Loucy (cell line): ENCODE measurements around the gene KIF3B.

Experiments used
- H2AFZ ChIP-seq: fragments of 200-600 bp; sonication (generic); 2 replicates; pipeline ENCODE4 v1.6.0; 2016; ENCODE audit warnings: antibody characterized with exemption, mild to moderate bottlenecking, low read length, moderate library complexity
- H3F3A ChIP-seq: fragments of 200-600 bp; 2 replicates; pipeline ENCODE4 v1.6.0; 2016; ENCODE audit warnings: antibody characterized with exemption, low read depth, mild to moderate bottlenecking
- H3K27me3 ChIP-seq: fragments of 200-600 bp; sonication (generic); 2 replicates; pipeline ENCODE4 v1.6.1; 2014; ENCODE audit warnings: low read length, mild to moderate bottlenecking; ENCODE audit not compliant: insufficient read depth, poor library complexity, severe bottlenecking
- H3K36me3 ChIP-seq: fragments of 200-600 bp; sonication (generic); 2 replicates; pipeline ENCODE4 v1.6.1; 2016; ENCODE audit warnings: low read length; ENCODE audit not compliant: insufficient read depth
- H3K4me1 ChIP-seq: fragments of 200-600 bp; sonication (generic); 2 replicates; pipeline ENCODE4 v1.5.1; 2014; ENCODE audit warnings: low read length, mild to moderate bottlenecking; ENCODE audit not compliant: insufficient read depth, poor library complexity, severe bottlenecking
- H3K4me2 ChIP-seq: fragments of 200-600 bp; sonication (generic); 2 replicates; pipeline ENCODE4 v1.6.0; 2014; ENCODE audit warnings: antibody characterized with exemption, low read length, low read depth, mild to moderate bottlenecking; ENCODE audit not compliant: poor library complexity, severe bottlenecking
- H3K4me3 ChIP-seq: fragments of 200-600 bp; sonication (generic); 2 replicates; pipeline ENCODE4 v1.5.1; 2014; ENCODE audit warnings: low read length, mild to moderate bottlenecking, mixed read lengths; ENCODE audit not compliant: poor library complexity, severe bottlenecking
- H3K79me2 ChIP-seq: fragments of 200-600 bp; sonication (generic); 2 replicates; pipeline ENCODE4 v1.6.1; 2014; ENCODE audit warnings: low read length; ENCODE audit not compliant: insufficient read depth
- H3K9ac ChIP-seq: fragments of 200-600 bp; sonication (generic); 2 replicates; pipeline ENCODE4 v1.6.0; 2014; ENCODE audit warnings: mild to moderate bottlenecking, low read depth, low read length, moderate library complexity; ENCODE audit not compliant: poor library complexity, severe bottlenecking
- H3K9me2 ChIP-seq: fragments of 200-600 bp; sonication (generic); replicated peaks from 2 replicates; pipeline ENCODE4 v1.6.1; 2016; ENCODE audit warnings: low read depth, low read length, mixed read lengths
- H3K9me3 ChIP-seq: fragments of 200-600 bp; sonication (generic); 2 replicates; pipeline ENCODE4 v1.6.1; 2014; ENCODE audit warnings: mild to moderate bottlenecking, antibody characterized with exemption, low read length, low read depth; ENCODE audit not compliant: insufficient read depth
- H4K20me1 ChIP-seq: fragments of 200-600 bp; sonication (generic); 2 replicates; pipeline ENCODE4 v1.6.0; 2014; ENCODE audit warnings: antibody characterized with exemption, low read length, mild to moderate bottlenecking; ENCODE audit not compliant: insufficient read depth, poor library complexity, severe bottlenecking
- EZH2phosphoT487 ChIP-seq: fragments of 200-600 bp; IDR thresholded peaks from 2 replicates; pipeline ENCODE4 v1.6.1; 2018; ENCODE audit warnings: antibody characterized with exemption, mild to moderate bottlenecking, moderate library complexity, borderline replicate concordance
- TF ChIP-seq, protein P1 (sequence below): fragments of 200-600 bp; sonication (generic); conservative IDR thresholded peaks from 2 replicates; pipeline ENCODE4 v1.5.1; 2014; ENCODE audit warnings: mild to moderate bottlenecking, antibody characterized with exemption, low read length

KIF3B gene

DNA sequence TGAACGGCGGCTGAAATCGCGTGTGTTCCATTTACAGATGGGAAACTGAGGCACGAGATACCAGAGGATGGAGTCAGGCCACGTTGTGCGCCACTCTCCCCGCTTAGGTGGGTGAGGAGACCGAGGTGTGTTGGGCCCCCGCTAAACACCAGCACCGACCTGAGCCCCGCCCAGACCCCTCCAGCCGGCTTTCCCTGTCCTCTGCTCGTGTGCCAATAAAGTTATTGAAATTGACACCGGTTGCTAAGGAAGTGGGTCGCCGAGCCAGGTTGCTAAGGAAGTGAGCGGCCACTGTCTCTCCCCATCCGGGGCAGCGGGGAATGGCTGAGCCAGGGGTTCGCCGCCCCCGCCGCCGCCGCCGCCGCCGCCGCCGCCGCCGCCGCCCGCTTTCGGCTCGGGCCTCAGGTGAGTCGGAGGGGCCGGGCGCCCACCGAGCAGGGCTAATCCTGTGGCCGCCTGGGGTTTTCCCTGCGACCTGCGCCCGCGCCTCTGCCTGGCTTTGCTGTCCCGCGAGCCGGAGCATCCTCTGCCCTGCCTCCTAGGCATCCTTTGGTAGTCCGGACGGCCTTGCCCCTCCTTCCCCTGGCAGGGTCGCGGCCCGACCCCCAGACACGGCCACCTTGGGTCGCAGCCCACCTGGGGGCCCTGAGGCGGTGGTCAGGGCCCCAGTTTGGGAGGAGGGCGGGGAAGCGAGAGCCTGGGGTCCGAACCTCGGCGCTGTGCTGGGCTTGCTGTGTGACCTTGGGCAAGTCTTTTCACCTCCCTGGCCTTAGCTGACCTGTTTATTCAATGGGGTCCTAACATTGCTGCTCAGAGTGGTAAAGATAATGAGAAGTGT is at the start of gene KIF3B:
KIF3B (plus strand) TSS at position 291 of the 838 bp plus-strand sequence. CDS start 32,127 bp downstream, outside the sequence.
- H3K27me3 ChIP-seq: no peaks in the 10 kb centered on the region
- H2AFZ ChIP-seq: peak within 1 kb of the TSS; percentile 99
- TF ChIP-seq, protein P1, sequence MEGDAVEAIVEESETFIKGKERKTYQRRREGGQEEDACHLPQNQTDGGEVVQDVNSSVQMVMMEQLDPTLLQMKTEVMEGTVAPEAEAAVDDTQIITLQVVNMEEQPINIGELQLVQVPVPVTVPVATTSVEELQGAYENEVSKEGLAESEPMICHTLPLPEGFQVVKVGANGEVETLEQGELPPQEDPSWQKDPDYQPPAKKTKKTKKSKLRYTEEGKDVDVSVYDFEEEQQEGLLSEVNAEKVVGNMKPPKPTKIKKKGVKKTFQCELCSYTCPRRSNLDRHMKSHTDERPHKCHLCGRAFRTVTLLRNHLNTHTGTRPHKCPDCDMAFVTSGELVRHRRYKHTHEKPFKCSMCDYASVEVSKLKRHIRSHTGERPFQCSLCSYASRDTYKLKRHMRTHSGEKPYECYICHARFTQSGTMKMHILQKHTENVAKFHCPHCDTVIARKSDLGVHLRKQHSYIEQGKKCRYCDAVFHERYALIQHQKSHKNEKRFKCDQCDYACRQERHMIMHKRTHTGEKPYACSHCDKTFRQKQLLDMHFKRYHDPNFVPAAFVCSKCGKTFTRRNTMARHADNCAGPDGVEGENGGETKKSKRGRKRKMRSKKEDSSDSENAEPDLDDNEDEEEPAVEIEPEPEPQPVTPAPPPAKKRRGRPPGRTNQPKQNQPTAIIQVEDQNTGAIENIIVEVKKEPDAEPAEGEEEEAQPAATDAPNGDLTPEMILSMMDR: no peak
- no peak for TF ChIP-seq EZH2phosphoT487
- H3K9me2 ChIP-seq: no peaks in the 10 kb centered on the region
- H3F3A ChIP-seq: no peaks in the 10 kb centered on the region
- H4K20me1 ChIP-seq: no peaks in the 10 kb centered on the region
- 0 out of 2 replicates have a peak, but pooled peaks cover 10% of the 10 kb centered on the region for H3K79me2 ChIP-seq
- H3K9me3 ChIP-seq: no peaks in the 10 kb centered on the region; the same call in 1 of the 2 replicates
- peak within 1 kb of the TSS; percentile 98 for H3K4me2 ChIP-seq
- peaks cover 17% of the 10 kb centered on the region for H3K4me1 ChIP-seq
- peak within 1 kb of the TSS; percentile 74 for H3K9ac ChIP-seq
- peak within 1 kb of the TSS; percentile 93 for H3K4me3 ChIP-seq
- no peaks in the 10 kb centered on the region for H3K36me3 ChIP-seq

DNA sequence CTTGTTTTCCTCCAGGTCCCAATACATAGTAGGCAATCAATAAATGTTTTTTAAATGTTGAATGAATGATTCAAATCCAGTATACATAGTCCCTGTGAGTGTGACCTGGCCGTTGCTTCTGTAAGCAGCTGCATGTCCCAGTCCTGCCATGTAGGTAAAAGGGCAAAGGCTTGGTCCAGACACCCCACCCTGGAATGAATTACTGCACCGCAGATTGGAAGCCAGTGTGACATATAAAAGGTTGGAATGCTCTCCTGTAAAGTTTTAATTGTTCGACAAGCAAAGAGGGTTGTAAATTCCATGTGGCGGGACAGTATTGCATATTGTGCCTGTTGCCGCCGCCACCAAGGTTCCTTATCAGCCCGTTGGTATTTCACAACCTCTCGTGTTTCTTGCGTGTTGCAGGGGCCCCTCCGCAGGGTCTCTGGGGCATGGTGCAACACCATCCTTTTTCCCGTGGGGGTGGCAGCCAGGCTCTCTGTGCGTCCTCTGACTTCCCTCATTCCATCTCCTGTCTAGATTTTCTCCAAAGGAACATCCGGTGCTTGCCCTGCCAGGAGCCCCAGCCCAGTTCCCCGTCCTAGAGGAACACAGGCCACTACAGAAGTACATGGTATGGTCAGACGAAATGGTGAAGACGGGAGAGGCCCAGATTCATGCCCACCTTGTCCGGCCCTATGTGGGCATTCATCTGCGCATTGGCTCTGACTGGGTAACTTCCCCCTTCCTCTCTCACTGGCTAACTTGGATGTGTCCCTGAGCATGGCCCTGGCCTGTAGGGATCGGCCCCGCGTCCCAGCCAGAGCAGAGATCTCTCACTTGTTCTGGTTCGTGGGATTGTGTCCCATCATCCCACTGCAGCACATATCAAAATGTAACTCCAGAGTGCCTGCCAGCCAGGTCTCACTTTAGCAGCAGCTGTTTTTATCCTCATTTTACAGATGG is 49.4 kb upstream of the KIF3B start:
- Histone ChIP-seq H3K4me2 (no peak overlapping the region), H3K36me3 (peaks cover 48% of the 10 kb centered on the region; the same call in 1 of the 2 replicates), H3K4me1 (peaks cover 5% of the 10 kb centered on the region), H4K20me1 (no peaks in the 10 kb centered on the region), H2AFZ (no peak overlapping the region), H3K79me2 (no peaks in the 10 kb centered on the region), H3K9me3 (no peaks in the 10 kb centered on the region), H3K27me3 (no peaks in the 10 kb centered on the region), H3K9ac (no peak overlapping the region), H3F3A (no peaks in the 10 kb centered on the region), H3K9me2 (no peaks in the 10 kb centered on the region), H3K4me3 (no peak overlapping the region)
- TF ChIP-seq, protein P1: no peak
- TF ChIP-seq EZH2phosphoT487: no peak

DNA sequence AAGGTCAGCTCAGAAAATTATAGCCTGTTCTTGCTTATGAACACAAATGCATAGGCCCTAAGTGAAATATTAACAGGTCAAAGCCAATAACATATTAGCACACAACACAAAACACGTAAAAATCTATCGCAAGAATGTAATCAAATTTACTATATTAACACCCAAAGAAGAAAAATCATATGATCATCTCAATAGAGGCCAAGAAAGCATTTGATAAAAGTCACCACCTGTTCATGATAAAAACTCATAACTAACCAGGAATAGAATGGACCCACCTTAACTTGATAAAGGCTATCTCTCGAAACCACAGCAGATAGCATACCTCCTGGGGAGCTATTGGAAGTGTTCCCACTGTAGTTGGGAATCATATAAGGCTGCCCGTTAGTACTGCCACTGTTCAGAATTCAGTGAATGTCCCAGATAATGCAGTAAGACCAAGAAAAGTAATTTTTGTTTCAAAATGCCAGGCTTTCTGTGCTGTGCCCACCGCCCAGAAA is 48.2 kb upstream of the KIF3B start:
- Histone ChIP-seq H4K20me1 (no peaks in the 10 kb centered on the region), H3K36me3 (peaks cover 47% of the 10 kb centered on the region; the same call in 1 of the 2 replicates), H3K4me1 (peaks cover 5% of the 10 kb centered on the region), H3K9me2 (no peaks in the 10 kb centered on the region), H3K4me3 (no peak overlapping the region), H3K27me3 (no peaks in the 10 kb centered on the region), H3K79me2 (no peaks in the 10 kb centered on the region), H3K9ac (no peak overlapping the region), H3K4me2 (no peak overlapping the region), H2AFZ (no peak overlapping the region), H3K9me3 (no peaks in the 10 kb centered on the region), H3F3A (no peaks in the 10 kb centered on the region)
- TF ChIP-seq EZH2phosphoT487: no peak
- TF ChIP-seq, protein P1: no peak
